NCI-H446 (cell line): ENCODE measurements around the gene RAB44.
"Not testable (repeated sequence)": the region's sequence is repeated elsewhere in the genome, so short reads cannot be mapped to it uniquely, and the experiment has no call there.

Source experiments
- DNase-seq, 2 experiments: peaks; one replicate each; lab custom pipeline; 2025; lab: John Stamatoyannopoulos, UW

The RAB44 gene, protein sequence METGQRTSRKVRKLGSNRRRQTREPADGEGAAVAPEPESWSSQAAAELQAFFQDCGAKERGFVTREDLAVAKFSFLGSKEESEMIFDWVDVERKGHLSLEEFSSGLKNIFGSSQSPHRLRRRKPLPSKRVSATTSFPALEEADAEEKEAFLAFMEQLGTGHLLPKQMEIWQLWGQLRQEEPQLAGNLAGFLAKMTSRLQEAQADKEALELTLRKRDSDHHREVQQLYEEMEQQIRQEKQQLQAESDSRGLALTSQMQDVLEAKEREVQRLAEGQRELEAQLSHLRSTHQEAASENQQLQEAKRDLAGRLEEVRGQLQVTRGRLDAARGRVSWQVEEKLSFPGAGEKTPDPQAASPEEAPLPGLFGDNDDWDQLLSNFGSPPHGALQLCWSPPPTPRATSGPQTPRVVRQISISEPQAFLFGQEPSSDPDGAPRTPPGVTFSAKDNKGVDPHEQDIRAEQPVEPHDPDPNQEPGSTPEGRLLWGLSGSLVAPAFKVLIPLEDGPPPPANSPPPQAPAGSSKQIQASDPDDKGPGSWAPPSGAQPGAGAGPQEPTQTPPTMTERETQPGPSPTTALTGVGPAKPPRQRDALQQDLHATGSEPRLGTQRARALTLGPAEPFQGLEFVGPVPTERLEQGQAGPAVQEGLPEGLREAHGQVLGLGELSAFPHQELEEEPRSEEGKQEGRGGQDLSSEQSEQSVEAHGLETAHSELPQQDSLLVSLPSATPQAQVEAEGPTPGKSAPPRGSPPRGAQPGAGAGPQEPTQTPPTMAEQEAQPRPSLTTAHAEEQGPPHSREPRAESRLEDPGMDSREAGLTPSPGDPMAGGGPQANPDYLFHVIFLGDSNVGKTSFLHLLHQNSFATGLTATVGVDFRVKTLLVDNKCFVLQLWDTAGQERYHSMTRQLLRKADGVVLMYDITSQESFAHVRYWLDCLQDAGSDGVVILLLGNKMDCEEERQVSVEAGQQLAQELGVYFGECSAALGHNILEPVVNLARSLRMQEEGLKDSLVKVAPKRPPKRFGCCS

GRCh38 chr6:36697481-36697903 is at the start of gene RAB44:
RAB44 (plus strand) TSS chr6:36697826; CDS start chr6:36704236, 6,410 bp downstream.
- DNase-seq = no peak

GRCh38 chr6:36649086-36649485 is 48.5 kb upstream of the RAB44 start:
- no peak for DNase-seq

DNA sequence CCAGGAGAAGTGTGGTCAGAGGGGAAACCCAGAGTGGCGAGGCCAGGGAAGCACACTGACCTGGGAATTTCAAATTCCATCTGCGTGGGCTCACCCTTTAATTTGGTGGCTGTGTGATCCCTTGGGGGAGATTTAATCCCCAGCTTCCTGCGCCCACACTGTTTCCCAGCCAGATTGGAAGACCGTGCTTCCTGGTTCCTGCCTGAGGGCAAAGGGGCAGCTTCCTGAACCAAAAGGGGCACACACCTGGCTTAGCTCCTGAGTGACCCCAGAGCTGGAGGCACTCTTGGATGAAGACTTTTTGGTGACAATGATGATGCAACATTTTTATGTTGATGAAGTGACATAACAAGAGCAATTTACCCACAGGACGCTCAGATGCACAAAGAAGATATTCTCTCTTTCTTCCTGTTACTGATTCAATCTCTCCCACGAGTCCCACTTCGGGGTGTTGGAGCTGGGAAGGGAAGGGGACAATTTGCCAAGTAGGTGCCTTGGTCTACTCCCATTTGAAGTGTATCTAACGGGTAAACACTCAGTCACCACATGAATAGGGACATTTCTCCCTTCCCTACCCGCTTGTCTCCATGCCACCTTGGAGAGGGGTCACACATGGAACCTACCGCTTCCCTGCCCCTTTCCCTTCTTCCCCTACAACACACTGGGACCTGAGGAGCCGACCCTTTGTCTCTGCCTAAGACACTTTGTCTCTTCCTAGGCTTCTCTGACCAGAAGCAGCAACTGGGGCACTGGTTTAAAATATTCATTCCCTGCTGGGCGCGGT is 47.7 kb upstream of the RAB44 start:
- DNase-seq = no peak

- no peak for DNase-seq
Measured at GRCh38 chr6:36650848-36651478, 46.7 kb upstream of the RAB44 start.

GRCh38 chr6:36651659-36652379 is 45.8 kb upstream of the RAB44 start:
- DNase-seq = no peak

- not testable (repeated sequence) for DNase-seq
Measured at GRCh38 chr6:36654469-36654868, 43.2 kb upstream of the RAB44 start.

GRCh38 chr6:36655085-36655724 is 42.4 kb upstream of the RAB44 start:
- DNase-seq = no peak

GRCh38 chr6:36656441-36656840 is 41.2 kb upstream of the RAB44 start:
- DNase-seq = no peak

- DNase-seq = no peak
Measured at GRCh38 chr6:36657271-36657670, 40.4 kb upstream of the RAB44 start.

GRCh38 chr6:36657942-36658544 is 39.6 kb upstream of the RAB44 start:
- DNase-seq = no peak

- DNase-seq = no peak
Measured at GRCh38 chr6:36659271-36659670, 38.4 kb upstream of the RAB44 start.

DNA sequence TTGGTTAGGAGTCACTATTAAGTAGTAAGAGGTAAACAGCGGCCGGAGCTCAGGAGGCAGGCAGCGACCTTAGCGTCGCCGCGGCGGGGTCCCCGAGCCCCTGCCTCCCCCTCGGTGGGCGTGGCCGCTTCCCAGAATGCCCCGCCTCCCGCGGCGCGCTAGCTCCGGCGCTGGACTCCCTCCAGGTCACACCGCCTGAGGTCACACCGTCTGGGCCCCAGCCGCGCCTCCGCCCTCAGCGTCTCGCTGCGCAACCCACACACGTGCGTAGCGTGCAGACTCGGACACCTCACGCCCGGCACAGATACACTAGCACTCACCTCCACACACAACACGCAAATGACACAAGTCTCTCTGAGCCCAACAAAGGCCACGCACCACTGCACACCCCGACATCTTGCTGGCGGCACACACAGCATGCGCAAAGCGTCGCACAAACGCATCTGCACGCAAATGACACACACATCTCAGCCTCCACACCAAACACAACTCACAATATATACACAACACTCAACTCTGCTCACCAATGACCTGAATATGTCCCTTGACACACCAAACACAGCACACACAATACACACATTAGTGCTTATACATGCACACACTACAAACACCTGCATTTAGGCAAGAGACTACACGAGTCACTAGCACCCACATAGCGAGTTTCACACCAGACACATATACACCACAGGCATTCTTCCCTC is 36.7 kb upstream of the RAB44 start:
- DNase-seq = no peak

DNA sequence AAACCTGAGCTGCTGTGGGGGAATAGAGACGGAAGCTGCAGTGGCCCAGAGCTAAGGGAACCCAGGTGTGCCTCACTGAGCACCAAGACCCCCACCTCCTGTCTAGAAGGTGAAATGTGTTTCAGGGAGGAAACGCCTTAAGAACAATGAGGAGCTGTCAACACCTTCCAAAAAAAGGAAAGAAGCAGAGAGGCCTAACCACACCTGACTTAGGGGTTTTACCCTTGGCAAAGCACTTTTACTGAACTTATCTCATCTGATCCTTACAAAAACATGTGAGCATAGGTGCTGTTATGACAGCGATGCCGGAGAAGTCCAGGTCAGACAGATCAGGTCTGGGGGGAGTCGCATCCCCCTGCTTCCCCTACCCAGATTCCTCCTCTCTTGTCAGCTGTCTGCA is 35.2 kb upstream of the RAB44 start:
- no peak for DNase-seq

GRCh38 chr6:36662827-36663256 is 34.8 kb upstream of the RAB44 start:
- no peak for DNase-seq

- DNase-seq = no peak
Measured at GRCh38 chr6:36663504-36664446, 33.9 kb upstream of the RAB44 start.

DNA sequence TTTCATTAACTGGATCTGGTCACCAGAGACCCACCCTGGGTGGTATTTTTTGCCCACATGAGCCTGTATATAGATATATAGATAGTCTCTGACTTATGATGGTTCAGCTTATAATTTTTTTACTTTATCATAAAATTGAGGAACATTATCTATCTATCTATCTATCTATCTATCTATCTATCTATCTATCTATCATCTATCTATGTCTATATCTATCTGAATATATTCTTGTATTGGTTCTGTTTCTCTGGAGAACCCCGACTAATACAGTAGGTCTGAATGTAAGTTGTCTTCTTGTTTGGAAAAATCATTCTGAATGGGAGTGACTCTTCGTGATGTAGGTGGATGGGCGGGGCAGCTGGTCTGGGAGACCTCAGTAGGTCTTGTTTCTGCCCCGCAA is 32.4 kb upstream of the RAB44 start:
- DNase-seq = no peak

DNA sequence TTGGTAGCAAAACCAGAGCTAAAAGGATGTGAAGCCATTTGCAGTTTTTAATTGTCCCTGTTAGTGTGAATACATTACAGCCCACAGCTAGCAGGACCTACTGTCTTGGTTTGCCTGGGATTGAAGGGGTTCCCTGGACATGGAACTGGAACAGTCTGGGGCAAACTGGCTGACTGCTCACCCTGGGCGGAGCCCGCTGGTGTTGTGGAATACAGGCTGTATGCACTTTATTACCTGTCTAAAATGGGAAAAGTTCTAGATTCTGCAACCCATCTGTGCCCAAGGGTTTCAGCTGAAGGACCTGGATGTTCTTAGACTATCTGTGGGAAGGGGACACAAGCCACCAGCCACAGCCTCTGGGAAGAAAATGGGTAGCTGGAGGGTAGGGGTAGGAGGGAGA is 31.3 kb upstream of the RAB44 start:
- DNase-seq = no peak
